HG02973 (cell line): ENCODE data around the gene STARD9.
"Not testable (repeated sequence)": the region's sequence is repeated elsewhere in the genome, so short reads cannot be mapped to it uniquely, and the experiment has no call there.

Source experiments
- ATAC-seq: cut with Tn5 transposase; IDR thresholded peaks from one replicate; pipeline ENCODE4 v1.9.1; 2021; ENCODE audit warnings: moderate library complexity; ENCODE audit not compliant: unreplicated experiment

The STARD9 gene

GRCh38 chr15:42575188-42576039 lies at the start of gene STARD9:
TSS of gene STARD9 (plus strand) at chr15:42575606. CDS start at chr15:42575716, 110 bp downstream.
- peak; percentile 85 for ATAC-seq

- ATAC-seq: no peak
These were observed 46.4 kb upstream of the STARD9 start for GRCh38 chr15:42528970-42529369.

DNA sequence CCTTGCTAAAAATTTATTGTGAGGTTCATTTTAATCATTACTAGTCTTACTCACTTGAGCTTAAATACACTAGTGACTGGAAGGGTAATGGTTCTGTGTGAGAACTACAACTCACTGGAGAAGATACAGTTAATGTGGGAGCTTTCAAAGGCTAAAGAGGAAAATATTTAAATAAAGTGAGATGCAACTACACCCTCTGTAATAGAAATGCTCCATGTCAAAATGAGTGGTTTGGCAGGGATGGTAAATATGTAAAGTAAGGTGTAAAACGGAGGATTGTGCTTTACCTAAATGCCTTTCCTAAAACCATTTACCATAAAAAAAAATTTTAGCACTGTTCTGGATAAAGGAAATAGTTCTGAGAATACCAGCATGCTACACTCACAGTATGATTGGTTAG lies 42.2 kb upstream of the STARD9 start:
- no peak for ATAC-seq

GRCh38 chr15:42544853-42545629 lies 30.4 kb upstream of the STARD9 start:
- no peak for ATAC-seq

DNA sequence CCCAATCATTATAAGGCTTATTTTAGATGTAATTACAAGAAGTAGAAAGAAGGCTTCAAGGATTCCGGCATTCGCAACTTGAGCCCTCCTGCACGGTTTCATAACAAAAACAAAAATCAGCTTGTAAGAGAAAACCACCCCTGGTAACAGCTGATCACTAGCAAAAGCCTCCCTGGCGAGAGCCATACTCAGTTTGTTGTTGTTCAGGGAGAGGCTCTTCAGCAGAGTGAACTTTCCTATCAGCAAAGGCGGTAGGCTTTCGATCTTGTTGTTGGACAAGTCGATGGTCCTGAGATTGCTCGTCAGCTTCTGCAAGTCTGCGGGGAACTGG lies 27.5 kb upstream of the STARD9 start:
- ATAC-seq: no peak

DNA sequence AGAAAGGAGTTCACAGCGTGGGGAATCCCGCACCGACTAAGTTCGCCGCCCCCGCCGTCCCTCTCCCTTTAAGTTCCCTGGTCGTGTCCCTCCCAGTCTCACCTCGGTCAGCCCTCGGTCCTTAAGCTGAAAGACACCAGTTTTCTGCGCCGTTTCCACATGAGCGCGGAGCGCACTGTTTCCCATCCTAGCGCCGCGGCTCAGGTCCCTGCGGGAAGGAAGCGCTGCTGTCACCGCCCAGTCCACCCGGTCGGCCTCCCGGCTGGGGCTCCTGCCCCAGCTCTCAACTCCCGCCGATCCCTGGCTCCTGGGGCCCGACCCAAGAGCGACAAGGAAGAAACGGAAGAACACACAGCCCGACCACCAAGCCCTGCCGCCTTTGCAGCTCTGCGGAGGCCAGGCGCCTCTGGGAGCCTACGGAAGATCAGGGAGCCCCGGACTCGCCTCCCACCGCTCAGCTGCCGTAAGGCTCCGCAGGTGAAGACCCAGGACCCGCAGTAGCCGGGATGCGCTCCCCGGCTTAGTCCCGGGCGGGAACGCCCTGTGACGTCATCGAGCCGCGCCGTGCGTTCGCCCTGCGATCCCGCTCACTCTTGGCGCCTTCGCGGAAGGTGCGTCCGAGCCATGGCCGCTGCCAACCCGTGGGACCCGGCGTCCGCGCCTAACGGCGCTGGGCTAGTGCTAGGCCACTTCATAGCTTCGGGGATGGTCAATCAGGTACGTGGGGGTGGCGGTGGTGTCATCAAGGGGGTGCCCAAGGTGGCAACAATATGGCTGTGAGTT lies 27.0 kb upstream of the STARD9 start, which contains the start of the genes HAUS2 and LRRC57:
Gene HAUS2, plus strand, starts transcription at position 590 of the 783 bp plus-strand sequence. Its CDS starts 35 bp downstream, at position 625.
Gene LRRC57, minus strand, starts transcription at position 545 of the 783 bp plus-strand sequence. Its CDS starts 359 bp downstream, at position 186.
- ATAC-seq: peak; percentile 67

DNA sequence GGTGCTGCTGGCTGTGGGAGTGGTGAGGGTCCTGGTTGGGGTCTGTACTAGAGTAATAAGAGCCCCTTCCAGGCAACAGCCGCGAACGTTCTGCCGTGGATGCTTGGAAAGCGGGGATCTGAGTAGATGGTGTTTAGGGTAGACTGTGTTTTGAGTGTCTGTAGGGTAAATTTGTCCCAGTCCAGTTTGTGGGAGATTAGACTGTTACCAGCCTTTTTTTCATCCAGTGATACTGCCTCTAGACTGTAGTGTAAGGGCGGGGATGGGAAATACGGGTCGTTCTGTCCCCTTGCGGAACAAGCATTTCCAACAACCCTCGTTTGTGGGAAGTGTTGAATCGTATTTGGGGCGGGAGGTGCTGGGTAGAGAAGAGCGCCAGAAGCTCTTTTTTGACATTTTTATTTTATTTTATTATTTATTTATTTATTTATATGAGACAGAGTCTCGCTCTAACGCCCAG lies 26.3 kb upstream of the STARD9 start:
- ATAC-seq: peak; percentile 12

- no peak for ATAC-seq
These were observed 25.5 kb upstream of the STARD9 start for GRCh38 chr15:42549741-42550392.

- ATAC-seq: no peak
These were observed 21.9 kb upstream of the STARD9 start for GRCh38 chr15:42553554-42553953.

DNA sequence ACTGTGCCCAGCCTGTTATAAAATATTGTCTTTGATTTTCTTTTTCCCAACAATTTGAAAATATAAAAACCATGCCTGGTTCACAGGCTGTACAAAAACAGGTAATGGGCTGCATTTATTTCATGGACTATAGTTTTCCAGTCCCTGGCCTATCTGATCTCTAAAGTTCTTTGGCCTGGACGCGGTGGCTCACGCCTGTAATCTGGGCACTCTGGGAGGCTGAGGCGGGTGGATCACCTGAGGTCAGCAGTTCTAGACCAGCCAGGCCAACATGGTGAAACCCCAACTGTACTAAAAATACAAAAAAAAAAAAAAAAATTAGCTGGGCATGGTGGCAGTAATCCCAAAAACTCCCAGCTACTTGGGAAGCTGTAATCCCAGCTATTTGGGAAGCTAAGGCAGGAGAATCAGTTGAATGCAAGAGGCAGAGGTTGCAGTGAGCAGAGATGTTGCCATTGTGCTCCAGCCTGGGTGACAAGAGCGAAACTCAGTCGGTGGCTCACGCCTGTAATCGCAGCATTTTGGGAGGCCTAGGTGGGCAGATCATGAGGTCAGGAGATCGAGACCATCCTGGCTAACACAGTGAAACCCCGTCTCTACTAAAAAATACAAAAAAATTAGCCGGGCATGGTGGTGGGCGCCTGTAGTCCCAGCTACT lies 18.7 kb upstream of the STARD9 start:
- not testable (repeated sequence) for ATAC-seq

DNA sequence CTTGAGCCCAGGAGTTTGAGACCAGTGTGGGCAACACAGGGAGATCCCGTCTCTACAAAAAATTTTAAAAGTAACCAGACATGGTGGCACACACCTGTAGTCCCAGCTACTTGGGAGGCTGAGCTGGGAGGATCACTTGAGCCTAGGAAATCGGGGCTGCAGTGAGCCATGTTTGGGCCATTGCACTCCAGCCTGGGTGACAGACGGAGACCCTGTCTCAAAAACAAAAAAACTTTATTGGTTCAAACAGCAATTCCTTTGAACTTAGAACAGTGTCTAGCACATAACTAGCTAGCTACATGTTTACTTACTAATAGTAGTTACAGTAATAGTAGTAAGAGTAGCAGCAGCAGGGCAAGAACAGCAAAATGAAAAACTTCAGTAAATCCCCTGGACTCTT lies 16.7 kb upstream of the STARD9 start:
- ATAC-seq: no peak

DNA sequence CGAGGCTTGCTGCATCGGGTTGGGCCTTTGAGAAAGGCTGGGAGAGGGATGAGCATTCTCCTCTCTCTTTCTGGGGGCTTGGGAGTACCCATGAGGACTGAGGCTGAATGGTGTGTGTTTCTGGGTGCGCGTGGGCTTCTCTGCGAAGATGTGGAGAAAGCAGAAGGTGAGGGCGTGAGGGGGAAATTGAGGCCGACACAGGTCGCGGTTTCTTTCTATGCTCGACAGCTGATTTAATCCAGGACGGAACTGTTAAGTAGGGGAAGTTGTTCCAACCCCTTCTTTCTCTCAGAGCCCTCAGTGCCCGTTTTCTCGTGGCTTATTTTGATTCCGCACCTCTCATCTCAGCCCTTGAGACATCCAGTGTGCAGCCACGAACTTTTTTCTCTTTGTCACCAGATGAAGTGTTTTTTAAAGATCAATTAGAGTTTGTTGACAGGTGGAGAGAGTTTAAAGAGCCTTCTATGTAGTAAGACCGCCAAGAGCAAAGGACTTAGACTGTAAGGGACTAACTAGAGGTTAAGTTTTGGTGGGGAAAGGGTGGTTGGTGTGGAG lies 711 bp downstream of the STARD9 start:
- ATAC-seq: no peak

DNA sequence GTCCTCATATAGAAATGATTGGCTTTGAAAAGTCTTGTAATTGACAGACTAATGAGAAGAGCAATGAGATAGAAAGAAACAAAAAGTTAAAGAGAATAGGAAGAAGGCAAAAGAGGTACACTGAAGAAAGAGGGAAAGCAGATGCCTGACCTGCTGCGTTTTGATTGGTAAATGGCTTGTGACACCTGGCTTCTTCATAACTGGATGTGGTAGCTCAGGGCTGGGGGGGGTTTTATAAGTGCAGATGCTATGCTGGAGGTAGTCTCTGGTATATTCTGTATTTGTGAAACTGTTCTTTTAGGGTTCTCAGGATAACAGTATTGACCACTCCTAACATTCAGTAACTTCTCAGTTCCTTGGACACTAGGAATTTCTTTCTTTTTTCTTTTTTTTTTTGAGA lies 1.4 kb downstream of the STARD9 start:
- no peak for ATAC-seq

DNA sequence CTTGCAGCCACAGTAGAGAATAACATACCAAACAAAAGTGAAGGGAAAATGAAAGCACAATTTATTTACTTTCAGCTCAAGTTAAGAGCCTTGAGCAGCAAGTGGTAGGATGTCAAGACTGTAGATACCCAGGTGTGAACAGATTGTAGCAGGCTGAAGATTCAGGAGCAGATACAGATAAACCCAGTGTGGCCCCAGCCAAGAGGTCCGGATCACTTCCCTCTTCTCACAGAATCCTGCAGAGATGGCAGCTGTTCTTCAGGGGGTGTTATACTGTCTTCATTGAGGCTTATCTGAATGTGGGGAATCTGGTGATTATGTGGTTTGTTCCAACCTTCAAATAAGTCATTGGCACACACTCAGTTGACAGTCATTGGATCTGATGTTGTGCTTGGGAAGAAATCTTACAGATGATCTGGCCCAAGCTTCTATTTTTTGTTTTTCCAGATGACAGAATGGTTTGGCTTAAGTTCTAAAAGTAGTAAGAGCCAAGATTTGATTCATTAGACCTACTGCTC lies 2.2 kb downstream of the STARD9 start:
- no peak for ATAC-seq

- ATAC-seq: no peak
These were observed 3.7 kb downstream of the STARD9 start for GRCh38 chr15:42578984-42579537.

DNA sequence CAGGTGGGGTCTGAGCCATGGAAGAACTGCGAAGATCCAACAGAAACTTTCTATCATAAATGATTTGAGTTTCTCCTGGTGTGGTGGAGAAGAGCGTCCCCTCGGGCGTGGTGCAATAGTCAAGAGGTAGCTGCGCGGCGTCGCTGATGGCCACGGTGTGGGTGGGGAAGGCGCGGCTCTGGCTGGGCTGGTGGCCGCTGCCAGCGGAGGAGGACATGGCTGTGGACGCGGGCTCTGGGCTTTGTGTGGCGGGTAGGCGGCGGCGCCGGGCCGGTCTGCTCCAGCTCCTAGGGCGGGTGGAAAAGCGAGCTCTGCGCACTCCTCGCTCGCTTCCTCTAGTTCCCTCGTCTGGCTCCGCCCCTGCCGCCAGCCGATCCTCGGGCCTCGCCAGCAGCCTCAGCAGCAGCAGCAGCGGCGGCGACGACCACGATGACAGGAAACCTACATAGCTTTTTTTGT lies 5.9 kb downstream of the STARD9 start:
- peak; percentile 64 for ATAC-seq

- no peak for ATAC-seq
These were observed 7.4 kb downstream of the STARD9 start for GRCh38 chr15:42582569-42583375.
